ENCODE measurements around the gene PPP2R3A.
A peak's percentile ranks its signal among the peaks of the same experiment; 100 is the strongest.

Gene PPP2R3A

GRCh38 chr3:135980343-135980742, 14.8 kb downstream of the PPP2R3A start (continued):
- TF ChIP-seq POU6F1 (CRISPR knock-in tag; IDR thresholded peaks at IDR 0.05; ENCODE audit: borderline replicate concordance, low read depth): no peak

GRCh38 chr3:135981701-135982403, 16.3 kb downstream of the PPP2R3A start:
- ATAC-seq: no peak
- TF ChIP-seq ZNF565 (CRISPR knock-in tag; conservative IDR thresholded peaks at IDR 0.05; ENCODE audit: low read depth): no peak
- no peak for TF ChIP-seq ZC3H10 (CRISPR knock-in tag; IDR thresholded peaks at IDR 0.05)
- no peak for TF ChIP-seq ARNTL (CRISPR knock-in tag; IDR thresholded peaks at IDR 0.05; ENCODE audit: borderline replicate concordance, low read depth)
- TF ChIP-seq GLIS3 (CRISPR knock-in tag; IDR thresholded peaks at IDR 0.05): no peak
- TF ChIP-seq TCF4 (CRISPR knock-in tag; IDR thresholded peaks at IDR 0.05; ENCODE audit: borderline replicate concordance): no peak
- no peak for TF ChIP-seq BACH2 (CRISPR knock-in tag; IDR thresholded peaks at IDR 0.05; ENCODE audit: borderline replicate concordance)
- TF ChIP-seq CSRNP3 (CRISPR knock-in tag; IDR thresholded peaks at IDR 0.05): no peak
- TF ChIP-seq OSR1 (CRISPR knock-in tag; IDR thresholded peaks at IDR 0.05): no peak
- TF ChIP-seq ESRRG (CRISPR knock-in tag; IDR thresholded peaks at IDR 0.05): no peak
- TF ChIP-seq CSDC2 (CRISPR knock-in tag; IDR thresholded peaks at IDR 0.05): no peak

- no peak for TF ChIP-seq TOX (CRISPR knock-in tag; IDR thresholded peaks at IDR 0.05; ENCODE audit: borderline replicate concordance)
- TF ChIP-seq ARNTL (CRISPR knock-in tag; IDR thresholded peaks at IDR 0.05; ENCODE audit: borderline replicate concordance, low read depth): no peak
- ATAC-seq: peak; percentile 15; the same call in 2 of the 3 replicates
Measured at GRCh38 chr3:135982404-135982761, 16.9 kb downstream of the PPP2R3A start.

- TF ChIP-seq TCF4 (CRISPR knock-in tag; IDR thresholded peaks at IDR 0.05; ENCODE audit: borderline replicate concordance) (no peak), ZNF8 (CRISPR knock-in tag; IDR thresholded peaks at IDR 0.05) (no peak), RARB (CRISPR knock-in tag; IDR thresholded peaks at IDR 0.05) (no peak), ARNTL (CRISPR knock-in tag; IDR thresholded peaks at IDR 0.05; ENCODE audit: borderline replicate concordance, low read depth) (no peak)
- ATAC-seq: peak; percentile 94
Measured at GRCh38 chr3:135982922-135983581, 17.5 kb downstream of the PPP2R3A start.

GRCh38 chr3:135987661-135988060, 22.1 kb downstream of the PPP2R3A start:
- no peak for ATAC-seq
- no peak for TF ChIP-seq GLIS3 (CRISPR knock-in tag; IDR thresholded peaks at IDR 0.05)
- TF ChIP-seq ZNF70 (CRISPR knock-in tag; IDR thresholded peaks at IDR 0.05): no peak
- TF ChIP-seq RARB (CRISPR knock-in tag; IDR thresholded peaks at IDR 0.05): no peak
- no peak for TF ChIP-seq ARNTL (CRISPR knock-in tag; IDR thresholded peaks at IDR 0.05; ENCODE audit: borderline replicate concordance, low read depth)
- no peak for TF ChIP-seq OSR1 (CRISPR knock-in tag; IDR thresholded peaks at IDR 0.05)
- no peak for TF ChIP-seq ESRRG (CRISPR knock-in tag; IDR thresholded peaks at IDR 0.05)
- TF ChIP-seq TCF4 (CRISPR knock-in tag; IDR thresholded peaks at IDR 0.05; ENCODE audit: borderline replicate concordance): no peak
- TF ChIP-seq CSRNP3 (CRISPR knock-in tag; IDR thresholded peaks at IDR 0.05): no peak
- TF ChIP-seq PATZ1 (CRISPR knock-in tag; IDR thresholded peaks at IDR 0.05; ENCODE audit: borderline replicate concordance): no peak
- no peak for TF ChIP-seq CSDC2 (CRISPR knock-in tag; IDR thresholded peaks at IDR 0.05)
- no peak for TF ChIP-seq PPARA (CRISPR knock-in tag; IDR thresholded peaks at IDR 0.05; ENCODE audit: borderline replicate concordance)
- no peak for TF ChIP-seq TSHZ2 (CRISPR knock-in tag; IDR thresholded peaks at IDR 0.05)
- no peak for TF ChIP-seq POU6F1 (CRISPR knock-in tag; IDR thresholded peaks at IDR 0.05; ENCODE audit: borderline replicate concordance, low read depth)
- TF ChIP-seq CREB5 (CRISPR knock-in tag; IDR thresholded peaks at IDR 0.05; ENCODE audit: low read depth): no peak
- TF ChIP-seq BACH2 (CRISPR knock-in tag; IDR thresholded peaks at IDR 0.05; ENCODE audit: borderline replicate concordance): no peak

Data from SK-N-SH treated with all-trans-retinoic acid at 6 μM for 48 hours (cell line).